Measurements from ENCODE around the gene IQCE. TPM values are rescaled to one million over a fixed set of nuclear protein-coding genes. Genes with fewer than 3 reads are reported as not detected.

Gene IQCE
- total RNA-seq, 1 experiment from 2014 or later: 13.4 TPM

- CTCF ChIA-PET: interaction anchor here (0.6 kb wide), 1 partner anchor 76 kb away, joined by 3 read pairs; no protein-coding TSS in a partner anchor
- H3K36me3 Mint-ChIP-seq (ENCODE audit: insufficient read depth, unreplicated experiment): peaks cover 11% of the 10 kb centered on the region
- intact Hi-C loops (cut with micrococcal nuclease; ENCODE audit: unreplicated experiment): loop anchor here (5.0 kb wide), 1 partner anchor 76 kb away; no protein-coding TSS in a partner anchor
- no peak for DNase-seq
- no peak overlapping the region for H3K4me3 Mint-ChIP-seq (ENCODE audit: unreplicated experiment)
- no TSS peak for BruUV-seq (replicated peaks)
- no peaks in the 10 kb centered on the region for H3K27me3 ChIP-seq (replicated peaks; ENCODE audit: control insufficient read depth, insufficient read depth, low read length)
- H3K9me3 Mint-ChIP-seq (ENCODE audit: unreplicated experiment): no peaks in the 10 kb centered on the region
- no peaks in the 10 kb centered on the region for H3K4me1 Mint-ChIP-seq (ENCODE audit: low read depth, unreplicated experiment)
- no peaks in the 10 kb centered on the region for H3K27me3 Mint-ChIP-seq (ENCODE audit: insufficient read depth, unreplicated experiment)
- POLR2A ChIA-PET: interaction anchor here (0.6 kb wide), 1 partner anchor 26 kb away, joined by 4 read pairs; the partner anchor contains the start of gene TTYH3
- H3K27ac Mint-ChIP-seq (ENCODE audit: unreplicated experiment): no peak overlapping the region
- no peak for TF ChIP-seq CTCF (IDR thresholded peaks at IDR 0.05; ENCODE audit: insufficient read depth in 1 of 2, low read depth in 1 of 2, low read length in 1 of 2, severe bottlenecking in 1 of 2, unreplicated experiment in 1 of 2)
- no peak overlapping the region for H3K4me3 ChIP-seq (ENCODE audit: low read depth, low read length)
- H3K9me3 ChIP-seq: no peaks in the 10 kb centered on the region
- H3K36me3 ChIP-seq (ENCODE audit: control insufficient read depth, insufficient read depth, low read length): no peaks in the 10 kb centered on the region; the same call in 1 of the 2 replicates
- no peaks in the 10 kb centered on the region for H3K4me1 ChIP-seq
Observed at GRCh38 chr7:2605608-2606538, 47.1 kb downstream of the IQCE start.

DNA sequence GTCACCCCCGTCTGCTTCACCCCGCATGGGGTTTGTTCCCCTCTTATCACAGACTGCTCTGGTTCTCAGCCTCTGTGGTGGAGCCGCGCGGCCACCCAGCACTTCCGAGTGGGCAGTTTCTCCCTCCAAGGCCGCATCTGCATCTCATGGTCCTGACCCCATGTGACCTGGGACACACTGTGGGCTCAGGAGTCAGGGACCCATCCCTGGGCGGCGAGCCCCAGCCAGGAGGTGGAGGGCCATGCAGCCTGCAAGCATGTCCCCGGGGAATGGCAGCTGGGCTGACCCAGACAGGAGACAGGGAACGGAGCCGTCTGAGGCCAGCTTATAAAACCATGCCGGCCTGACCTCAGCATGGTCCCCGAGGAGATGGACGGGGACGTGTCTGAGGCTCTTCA lies 47.8 kb downstream of the IQCE start:
- H3K4me1 ChIP-seq: no peaks in the 10 kb centered on the region
- H3K9me3 Mint-ChIP-seq (ENCODE audit: unreplicated experiment): no peaks in the 10 kb centered on the region
- no peaks in the 10 kb centered on the region for H3K9me3 ChIP-seq

More for the DNA sequence above, 47.8 kb downstream of the IQCE start:
- Histone ChIP-seq H3K27me3 (replicated peaks; ENCODE audit: control insufficient read depth, insufficient read depth, low read length) (no peaks in the 10 kb centered on the region), H3K36me3 (ENCODE audit: control insufficient read depth, insufficient read depth, low read length) (no peaks in the 10 kb centered on the region; the same call in 1 of the 2 replicates), H3K4me3 (ENCODE audit: low read depth, low read length) (no peak overlapping the region)
- Mint-ChIP-seq H3K4me1 (ENCODE audit: low read depth, unreplicated experiment) (no peaks in the 10 kb centered on the region), H3K27me3 (ENCODE audit: insufficient read depth, unreplicated experiment) (no peaks in the 10 kb centered on the region), H3K4me3 (ENCODE audit: unreplicated experiment) (no peak overlapping the region), H3K27ac (ENCODE audit: unreplicated experiment) (no peak overlapping the region), H3K36me3 (ENCODE audit: insufficient read depth, unreplicated experiment) (peaks cover 6% of the 10 kb centered on the region)
- BruUV-seq (replicated peaks): no TSS peak
- intact Hi-C loops (cut with micrococcal nuclease; ENCODE audit: unreplicated experiment): loop anchor here (5.0 kb wide), 1 partner anchor 76 kb away; no protein-coding TSS in a partner anchor
- ChIA-PET POLR2A (interaction anchor here (0.6 kb wide), 1 partner anchor 25 kb away, joined by 4 read pairs; the partner anchor contains the start of gene TTYH3), CTCF (interaction anchor here (0.6 kb wide), 1 partner anchor 76 kb away, joined by 3 read pairs; no protein-coding TSS in a partner anchor)
- no peak for DNase-seq
- TF ChIP-seq CTCF (IDR thresholded peaks at IDR 0.05; ENCODE audit: insufficient read depth in 1 of 2, low read depth in 1 of 2, low read length in 1 of 2, severe bottlenecking in 1 of 2, unreplicated experiment in 1 of 2): no peak

Data from Caco-2 (cell line).